GM04504 (cell line): Measurements from ENCODE around the gene DEAF1.

ENCODE experiments used
- DNase-seq: peaks from one replicate; pipeline ENCODE4 v3.0.0-alpha.2; 2012; ENCODE audit warnings: low read depth

Gene DEAF1

GRCh38 chr11:721741-722345 is 26.8 kb upstream of the DEAF1 start:
- DNase-seq, result no peak

GRCh38 chr11:721247-721740 is 26.3 kb upstream of the DEAF1 start:
- DNase-seq, result no peak

GRCh38 chr11:720642-721246 is 25.7 kb upstream of the DEAF1 start:
- DNase-seq, result no peak

GRCh38 chr11:720017-720641 is 25.1 kb upstream of the DEAF1 start:
- DNase-seq, result no peak

- DNase-seq, result no peak
Measured at GRCh38 chr11:719214-720016, 24.4 kb upstream of the DEAF1 start.

- no peak for DNase-seq
Measured at GRCh38 chr11:714436-714835, 19.4 kb upstream of the DEAF1 start.

GRCh38 chr11:709109-709997 is 14.3 kb upstream of the DEAF1 start:
- no peak for DNase-seq

GRCh38 chr11:708511-708910 is 13.5 kb upstream of the DEAF1 start:
- DNase-seq, result no peak

- no peak for DNase-seq
Measured at GRCh38 chr11:707817-708420, 12.9 kb upstream of the DEAF1 start.

GRCh38 chr11:706957-707816 is 12.2 kb upstream of the DEAF1 start:
- no peak for DNase-seq

GRCh38 chr11:706439-706956 is 11.5 kb upstream of the DEAF1 start:
- no peak for DNase-seq

GRCh38 chr11:705646-706438 is 10.8 kb upstream of the DEAF1 start, which contains the start of gene EPS8L2:
Gene EPS8L2 (plus strand): TSS chr11:706231. CDS start chr11:709408, 3,177 bp downstream.
- DNase-seq, result no peak

- DNase-seq, result no peak
Measured at GRCh38 chr11:704781-705645, 10.0 kb upstream of the DEAF1 start.

GRCh38 chr11:704228-704674 is 9.2 kb upstream of the DEAF1 start:
- no peak for DNase-seq

- no peak for DNase-seq
Measured at GRCh38 chr11:703506-703905, 8.5 kb upstream of the DEAF1 start.

- DNase-seq, result no peak
Measured at GRCh38 chr11:702462-703461, 7.7 kb upstream of the DEAF1 start.
